ENCODE data around the gene TMEM273. TPM values are rescaled to one million over a fixed set of nuclear protein-coding genes. Genes with fewer than 3 reads are reported as not detected.

TMEM273 gene
- total RNA-seq, 1 donor from 2014 or later: 6.8 TPM

DNA sequence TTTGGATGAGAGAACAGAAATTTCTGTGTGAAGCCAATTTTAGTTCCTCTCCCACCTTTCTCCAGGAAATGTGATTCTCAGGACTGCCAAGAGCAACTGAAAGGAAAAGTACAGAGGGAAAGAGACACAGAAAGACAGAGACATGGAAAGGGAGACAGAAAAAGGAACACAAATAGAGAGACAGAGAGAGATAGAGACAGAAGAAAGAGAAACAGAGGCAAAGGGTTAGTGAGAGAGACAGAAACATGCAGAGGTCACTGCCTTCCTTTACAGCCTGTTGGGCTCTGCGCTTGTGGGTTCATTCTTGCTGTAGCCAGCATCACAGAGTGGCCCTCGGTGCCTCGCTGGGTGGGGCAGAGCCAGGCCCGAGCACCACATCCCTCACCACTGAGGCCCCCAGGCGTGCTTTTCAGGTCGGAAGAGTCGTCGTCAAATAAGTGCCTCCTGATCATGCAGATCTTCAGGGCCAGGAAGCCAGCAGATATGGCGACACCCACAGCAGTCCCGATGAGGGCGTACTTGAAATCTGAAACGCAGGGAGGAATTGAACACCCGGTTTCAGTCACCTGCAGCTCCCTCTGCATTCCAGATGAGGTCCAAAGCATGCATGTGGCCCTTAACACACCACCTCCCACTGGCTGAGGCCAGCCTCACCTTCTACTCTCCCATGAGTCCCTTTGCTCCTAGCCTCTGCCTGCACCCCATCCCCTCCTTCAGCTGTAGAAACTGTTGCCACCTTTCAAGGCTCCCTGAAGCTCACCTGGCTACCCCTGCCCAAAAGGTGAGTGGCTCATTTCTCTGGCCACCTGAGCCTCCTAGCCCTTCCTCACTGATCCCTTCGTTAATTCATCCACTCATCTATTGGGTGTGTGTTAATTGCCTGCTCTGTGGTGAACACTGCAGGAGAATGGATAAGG, 21.4 kb downstream of the TMEM273 start:
- H3K4me3 ChIP-seq (ENCODE audit: low read length in 3 of 3): no peak overlapping the region
- peaks cover 0 to 11% (median 3%) of the 10 kb centered on the region in 3 donors for H3K36me3 ChIP-seq (ENCODE audit: control insufficient read depth in 3 of 3, insufficient read depth in 3 of 3, low read length in 3 of 3)
- H3K27ac ChIP-seq (ENCODE audit: low read depth, low read length): no peak overlapping the region
- H3K4me1 ChIP-seq (ENCODE audit: control insufficient read depth in 3 of 3, insufficient read depth in 3 of 3, low read length in 3 of 3): peaks cover 7 to 13% (median 8%) of the 10 kb centered on the region in 3 donors
- no peaks in the 10 kb centered on the region for H3K9me3 ChIP-seq (ENCODE audit: control insufficient read depth in 3 of 3, low read length in 3 of 3)
- no peaks in the 10 kb centered on the region for H3K27me3 ChIP-seq (ENCODE audit: control insufficient read depth in 3 of 3, insufficient read depth in 3 of 3, low read length in 3 of 3)
- no peak overlapping the region for H3K9ac ChIP-seq (ENCODE audit: low read depth in 1 of 3, low read length in 3 of 3)

DNA sequence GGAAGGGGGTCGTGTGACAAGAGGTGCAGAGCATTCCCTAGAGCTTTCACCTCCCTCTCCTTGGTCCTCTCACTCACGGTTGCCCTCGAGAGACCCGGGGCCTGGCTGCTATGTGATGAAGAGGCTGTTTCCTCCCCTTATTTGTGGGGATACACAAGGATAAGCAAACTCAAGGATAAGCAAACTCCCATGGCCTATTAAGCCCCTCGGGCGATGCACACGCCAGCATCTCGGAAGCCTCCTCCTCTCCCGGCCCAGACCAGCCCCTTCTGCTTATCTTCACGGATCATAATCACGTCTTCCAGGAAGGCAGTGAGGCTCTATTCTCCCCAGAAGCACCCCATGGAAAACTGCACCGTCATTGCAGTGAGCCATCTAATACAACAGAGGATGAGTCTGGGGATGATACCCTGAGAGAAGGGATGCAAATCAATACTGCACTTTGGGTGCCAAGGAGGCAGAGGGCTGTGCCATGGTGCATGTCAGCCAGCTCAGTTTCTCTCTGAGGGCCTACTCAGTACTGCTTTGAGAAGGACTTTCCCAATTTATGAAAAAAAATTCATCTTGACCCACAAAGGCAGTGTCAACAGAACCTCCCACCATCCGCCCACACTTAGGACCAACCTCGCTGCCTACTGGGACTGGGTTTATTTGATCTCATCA, 22.2 kb downstream of the TMEM273 start:
- peaks cover 0 to 11% (median 3%) of the 10 kb centered on the region in 3 donors for H3K36me3 ChIP-seq (ENCODE audit: control insufficient read depth in 3 of 3, insufficient read depth in 3 of 3, low read length in 3 of 3)
- H3K9me3 ChIP-seq (ENCODE audit: control insufficient read depth in 3 of 3, low read length in 3 of 3): no peaks in the 10 kb centered on the region
- no peak overlapping the region for H3K27ac ChIP-seq (ENCODE audit: low read depth, low read length)
- H3K4me3 ChIP-seq (ENCODE audit: low read length in 3 of 3): no peak overlapping the region
- no peak overlapping the region for H3K9ac ChIP-seq (ENCODE audit: low read depth in 1 of 3, low read length in 3 of 3)
- H3K27me3 ChIP-seq (ENCODE audit: control insufficient read depth in 3 of 3, insufficient read depth in 3 of 3, low read length in 3 of 3): no peaks in the 10 kb centered on the region
- H3K4me1 ChIP-seq (ENCODE audit: control insufficient read depth in 3 of 3, insufficient read depth in 3 of 3, low read length in 3 of 3): peaks cover 7 to 14% (median 10%) of the 10 kb centered on the region in 3 donors

DNA sequence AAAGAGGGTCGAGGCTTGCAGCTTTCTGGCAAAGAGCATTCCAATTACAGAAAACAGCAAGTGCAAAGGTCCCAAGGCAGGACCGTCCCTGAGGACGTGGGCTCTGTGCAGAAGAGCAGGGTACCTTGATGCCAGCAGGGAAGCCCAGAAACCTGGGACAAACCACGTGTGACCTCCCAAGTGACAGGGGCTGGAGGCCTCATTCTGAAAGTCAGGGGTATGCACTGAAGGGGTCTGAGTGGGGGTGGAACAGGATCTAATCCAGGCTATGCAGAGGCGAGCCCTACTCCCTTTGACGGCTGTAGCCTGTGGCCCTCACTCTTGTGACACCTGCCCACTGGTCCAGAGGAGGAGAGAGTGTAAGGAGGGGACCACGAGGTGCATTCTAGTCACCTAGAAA, 22.9 kb downstream of the TMEM273 start:
- H3K9me3 ChIP-seq (ENCODE audit: control insufficient read depth in 3 of 3, low read length in 3 of 3): no peaks in the 10 kb centered on the region
- peaks cover 0 to 11% (median 3%) of the 10 kb centered on the region in 3 donors for H3K36me3 ChIP-seq (ENCODE audit: control insufficient read depth in 3 of 3, insufficient read depth in 3 of 3, low read length in 3 of 3)
- H3K9ac ChIP-seq (ENCODE audit: low read depth in 1 of 3, low read length in 3 of 3): no peak overlapping the region
- no peak overlapping the region for H3K27ac ChIP-seq (ENCODE audit: low read depth, low read length)
- H3K4me1 ChIP-seq (ENCODE audit: control insufficient read depth in 3 of 3, insufficient read depth in 3 of 3, low read length in 3 of 3): peaks cover 7 to 13% (median 10%) of the 10 kb centered on the region in 3 donors
- no peak overlapping the region for H3K4me3 ChIP-seq (ENCODE audit: low read length in 3 of 3)
- no peaks in the 10 kb centered on the region for H3K27me3 ChIP-seq (ENCODE audit: control insufficient read depth in 3 of 3, insufficient read depth in 3 of 3, low read length in 3 of 3)

DNA sequence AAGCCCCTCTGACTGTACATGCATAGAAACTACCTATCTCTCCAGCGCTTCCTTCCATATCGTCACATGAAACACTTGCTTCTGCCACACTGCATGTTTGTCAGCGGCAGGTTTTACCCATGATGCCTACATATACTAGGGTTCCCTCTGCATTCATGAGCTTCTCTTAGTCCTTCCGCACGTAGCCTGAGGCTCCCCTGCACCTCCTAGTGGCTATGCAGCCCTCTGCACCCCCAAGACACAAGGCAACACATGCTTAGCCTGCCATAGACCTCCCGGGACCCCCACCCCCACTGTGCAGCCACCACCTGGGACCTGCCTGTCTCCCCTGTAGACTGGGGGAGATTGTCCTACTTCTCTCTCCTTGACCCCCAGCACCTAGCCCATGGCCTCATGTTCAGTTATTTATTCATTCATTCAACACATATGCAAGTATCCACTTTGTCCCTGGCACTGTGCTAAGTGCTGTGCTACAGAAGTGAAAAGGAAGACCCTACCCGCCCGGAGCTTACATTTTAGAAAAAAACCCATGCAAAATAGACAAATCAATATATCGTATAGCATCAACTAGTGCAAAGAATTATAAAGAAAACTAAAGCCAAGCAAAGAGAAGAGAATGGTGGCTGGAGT, 23.5 kb downstream of the TMEM273 start:
- H3K36me3 ChIP-seq (ENCODE audit: control insufficient read depth in 3 of 3, insufficient read depth in 3 of 3, low read length in 3 of 3): peaks cover 0 to 11% (median 3%) of the 10 kb centered on the region in 3 donors
- no peak overlapping the region for H3K27ac ChIP-seq (ENCODE audit: low read depth, low read length)
- H3K4me1 ChIP-seq (ENCODE audit: control insufficient read depth in 3 of 3, insufficient read depth in 3 of 3, low read length in 3 of 3): peaks cover 7 to 13% (median 10%) of the 10 kb centered on the region in 3 donors
- no peak overlapping the region for H3K9ac ChIP-seq (ENCODE audit: low read depth in 1 of 3, low read length in 3 of 3)
- H3K9me3 ChIP-seq (ENCODE audit: control insufficient read depth in 3 of 3, low read length in 3 of 3): no peaks in the 10 kb centered on the region
- H3K4me3 ChIP-seq (ENCODE audit: low read length in 3 of 3): no peak overlapping the region
- H3K27me3 ChIP-seq (ENCODE audit: control insufficient read depth in 3 of 3, insufficient read depth in 3 of 3, low read length in 3 of 3): no peaks in the 10 kb centered on the region

DNA sequence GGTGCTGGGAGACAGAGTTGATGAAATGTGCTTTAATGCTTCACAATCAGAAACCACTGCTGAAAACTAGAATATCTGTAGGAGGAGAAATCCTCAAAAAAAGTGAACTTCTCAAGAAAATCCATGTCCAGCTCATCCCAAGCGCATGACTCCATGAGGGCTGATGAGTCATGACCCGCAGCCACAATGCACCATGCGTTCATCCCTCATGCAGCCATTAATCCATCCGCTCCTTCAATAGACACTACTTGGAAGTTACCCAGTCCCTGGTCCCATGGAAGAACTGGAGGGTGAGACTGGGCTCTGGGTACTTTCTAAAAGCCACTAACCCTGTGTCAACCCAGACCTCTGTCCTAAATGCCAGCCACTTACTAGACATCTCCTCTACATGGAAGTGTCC, 24.4 kb downstream of the TMEM273 start:
- peaks cover 0 to 11% (median 3%) of the 10 kb centered on the region in 3 donors for H3K36me3 ChIP-seq (ENCODE audit: control insufficient read depth in 3 of 3, insufficient read depth in 3 of 3, low read length in 3 of 3)
- H3K27me3 ChIP-seq (ENCODE audit: control insufficient read depth in 3 of 3, insufficient read depth in 3 of 3, low read length in 3 of 3): no peaks in the 10 kb centered on the region
- no peak overlapping the region for H3K9ac ChIP-seq (ENCODE audit: low read depth in 1 of 3, low read length in 3 of 3)
- H3K4me1 ChIP-seq (ENCODE audit: control insufficient read depth in 3 of 3, insufficient read depth in 3 of 3, low read length in 3 of 3): peaks cover 7 to 13% (median 10%) of the 10 kb centered on the region in 3 donors
- no peaks in the 10 kb centered on the region for H3K9me3 ChIP-seq (ENCODE audit: control insufficient read depth in 3 of 3, low read length in 3 of 3)
- H3K4me3 ChIP-seq (ENCODE audit: low read length in 3 of 3): no peak overlapping the region
- H3K27ac ChIP-seq (ENCODE audit: low read depth, low read length): no peak overlapping the region

DNA sequence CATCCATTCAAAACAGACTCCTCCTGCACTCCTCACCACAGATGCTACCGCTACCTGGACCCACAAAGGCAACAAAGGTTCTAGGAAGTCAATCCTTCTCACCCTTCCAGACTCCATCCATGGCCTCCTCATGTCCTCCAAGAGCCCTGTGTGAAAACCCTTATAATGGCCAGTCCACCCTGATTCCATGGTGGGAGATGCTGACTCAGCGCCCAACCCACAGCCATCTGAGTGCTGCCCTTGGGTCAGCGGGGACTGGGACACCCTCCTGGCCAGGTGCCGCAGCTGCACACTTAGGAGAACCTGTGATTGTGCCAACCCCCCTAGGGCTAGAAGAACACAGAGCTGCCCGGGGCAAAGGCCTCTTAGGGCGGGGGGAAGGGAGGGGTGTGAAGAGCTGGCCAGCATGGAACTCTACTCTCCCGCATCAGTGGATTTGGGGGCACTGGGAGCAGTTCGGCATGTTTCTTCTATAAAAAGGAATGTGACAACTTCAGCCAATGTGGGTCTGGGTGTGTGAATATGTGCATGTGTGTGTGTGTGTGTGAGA, 25.4 kb downstream of the TMEM273 start:
- peaks cover 3 to 8% (median 7%) of the 10 kb centered on the region in 3 donors for H3K4me1 ChIP-seq (ENCODE audit: control insufficient read depth in 3 of 3, insufficient read depth in 3 of 3, low read length in 3 of 3)
- no peaks in the 10 kb centered on the region for H3K27me3 ChIP-seq (ENCODE audit: control insufficient read depth in 3 of 3, insufficient read depth in 3 of 3, low read length in 3 of 3)
- H3K9ac ChIP-seq (ENCODE audit: low read depth in 1 of 3, low read length in 3 of 3): no peak overlapping the region
- no peaks in the 10 kb centered on the region for H3K9me3 ChIP-seq (ENCODE audit: control insufficient read depth in 3 of 3, low read length in 3 of 3)
- H3K27ac ChIP-seq (ENCODE audit: low read depth, low read length): no peak overlapping the region
- no peak overlapping the region for H3K4me3 ChIP-seq (ENCODE audit: low read length in 3 of 3)
- H3K36me3 ChIP-seq (ENCODE audit: control insufficient read depth in 3 of 3, insufficient read depth in 3 of 3, low read length in 3 of 3): peaks cover 0 to 10% (median 3%) of the 10 kb centered on the region in 3 donors

DNA sequence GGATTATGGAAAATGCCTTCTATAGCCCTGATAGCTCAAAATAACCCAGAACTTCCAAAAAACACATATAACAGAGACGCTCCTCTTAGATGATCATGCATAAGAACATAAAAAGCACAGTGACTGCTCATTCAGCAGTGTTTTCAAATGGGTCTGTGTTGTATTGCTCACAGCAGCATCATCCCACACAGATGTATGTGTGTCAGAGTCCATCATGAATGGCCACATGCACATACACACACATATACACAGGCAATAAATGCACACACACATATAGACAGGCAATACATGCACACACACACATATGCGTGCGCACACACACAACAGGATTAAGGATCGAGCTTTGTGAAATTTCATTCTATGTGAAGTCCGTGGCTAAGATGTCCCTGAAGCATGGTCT, 26.1 kb downstream of the TMEM273 start:
- Histone ChIP-seq H3K9ac (ENCODE audit: low read depth in 1 of 3, low read length in 3 of 3) (no peak overlapping the region), H3K36me3 (ENCODE audit: control insufficient read depth in 3 of 3, insufficient read depth in 3 of 3, low read length in 3 of 3) (peaks cover 0 to 14% (median 3%) of the 10 kb centered on the region in 3 donors), H3K4me1 (ENCODE audit: control insufficient read depth in 3 of 3, insufficient read depth in 3 of 3, low read length in 3 of 3) (peaks cover 2 to 7% (median 3%) of the 10 kb centered on the region in 3 donors), H3K27me3 (ENCODE audit: control insufficient read depth in 3 of 3, insufficient read depth in 3 of 3, low read length in 3 of 3) (no peaks in the 10 kb centered on the region), H3K9me3 (ENCODE audit: control insufficient read depth in 3 of 3, low read length in 3 of 3) (no peaks in the 10 kb centered on the region), H3K27ac (ENCODE audit: low read depth, low read length) (no peak overlapping the region), H3K4me3 (ENCODE audit: low read length in 3 of 3) (no peak overlapping the region)

DNA sequence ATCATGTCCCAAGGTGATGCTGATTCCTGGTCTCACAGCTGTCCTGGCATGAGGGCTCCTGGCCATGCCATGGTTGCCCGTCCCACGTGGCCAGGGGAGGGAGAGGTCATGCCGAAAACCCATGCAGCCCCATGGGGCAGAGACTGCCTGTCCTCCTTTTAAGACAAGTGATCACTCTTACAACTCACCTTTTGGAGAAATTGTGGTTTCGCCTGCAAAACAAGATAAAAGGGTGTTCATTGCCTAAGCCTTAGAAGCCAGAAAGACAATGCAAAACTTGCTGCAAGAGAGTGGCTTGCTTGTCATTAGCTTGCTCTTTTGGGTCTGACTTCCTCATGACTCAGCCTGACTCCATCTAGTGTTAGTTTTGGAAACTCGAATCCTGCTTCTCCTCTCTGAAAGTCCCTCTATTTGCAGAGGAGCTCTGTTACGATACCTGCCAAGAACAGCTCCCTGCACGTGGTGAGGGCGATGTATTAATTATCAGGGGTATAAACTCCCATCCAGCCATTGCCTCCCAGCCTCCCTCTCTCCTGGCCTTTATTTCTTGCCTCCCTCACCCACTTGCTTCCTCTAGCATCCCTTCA, 26.7 kb downstream of the TMEM273 start:
- Histone ChIP-seq H3K27ac (ENCODE audit: low read depth, low read length) (no peak overlapping the region), H3K4me3 (ENCODE audit: low read length in 3 of 3) (no peak overlapping the region), H3K9ac (ENCODE audit: low read depth in 1 of 3, low read length in 3 of 3) (no peak overlapping the region), H3K27me3 (ENCODE audit: control insufficient read depth in 3 of 3, insufficient read depth in 3 of 3, low read length in 3 of 3) (no peaks in the 10 kb centered on the region), H3K4me1 (ENCODE audit: control insufficient read depth in 3 of 3, insufficient read depth in 3 of 3, low read length in 3 of 3) (peaks cover 2 to 7% (median 3%) of the 10 kb centered on the region in 3 donors), H3K36me3 (ENCODE audit: control insufficient read depth in 3 of 3, insufficient read depth in 3 of 3, low read length in 3 of 3) (peaks cover 0 to 14% (median 3%) of the 10 kb centered on the region in 3 donors), H3K9me3 (ENCODE audit: control insufficient read depth in 3 of 3, low read length in 3 of 3) (no peaks in the 10 kb centered on the region)

DNA sequence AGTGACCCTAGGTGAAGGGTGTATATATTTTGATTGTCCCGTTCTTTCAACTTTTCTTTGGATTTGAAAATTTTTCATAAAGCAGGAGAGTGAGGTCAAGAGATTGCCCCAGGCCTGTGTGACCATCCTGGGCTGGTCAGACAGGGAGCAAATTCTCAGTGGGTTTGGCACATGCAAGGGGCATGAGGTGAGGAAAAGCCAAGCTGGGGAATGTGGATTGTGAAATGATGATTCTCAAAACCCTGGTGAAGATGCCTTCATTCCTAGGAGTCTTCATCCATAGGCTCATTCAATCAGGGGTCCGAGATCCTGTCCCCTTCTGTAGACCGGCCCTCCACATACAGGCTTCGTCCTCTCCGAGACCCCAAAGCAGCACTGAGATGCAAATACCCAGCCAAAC, 27.4 kb downstream of the TMEM273 start:
- peaks cover 2 to 7% (median 3%) of the 10 kb centered on the region in 3 donors for H3K4me1 ChIP-seq (ENCODE audit: control insufficient read depth in 3 of 3, insufficient read depth in 3 of 3, low read length in 3 of 3)
- no peak overlapping the region for H3K9ac ChIP-seq (ENCODE audit: low read depth in 1 of 3, low read length in 3 of 3)
- H3K27ac ChIP-seq (ENCODE audit: low read depth, low read length): no peak overlapping the region
- H3K9me3 ChIP-seq (ENCODE audit: control insufficient read depth in 3 of 3, low read length in 3 of 3): no peaks in the 10 kb centered on the region
- H3K27me3 ChIP-seq (ENCODE audit: control insufficient read depth in 3 of 3, insufficient read depth in 3 of 3, low read length in 3 of 3): no peaks in the 10 kb centered on the region
- H3K4me3 ChIP-seq (ENCODE audit: low read length in 3 of 3): no peak overlapping the region
- H3K36me3 ChIP-seq (ENCODE audit: control insufficient read depth in 3 of 3, insufficient read depth in 3 of 3, low read length in 3 of 3): peaks cover 0 to 12% (median 3%) of the 10 kb centered on the region in 3 donors
